ENCODE measurements around the gene SPRR2F. TPM values are rescaled to one million over a fixed set of nuclear protein-coding genes. Genes with fewer than 3 reads are reported as not detected.
"Not testable (repeated sequence)": the region's sequence is repeated elsewhere in the genome, so short reads cannot be mapped to it uniquely, and the experiment has no call there.

Gene SPRR2F
- not detected in 2 replicates for total RNA-seq

GRCh38 chr1:153113416-153113815 is at the start of gene SPRR2F:
Gene SPRR2F (minus strand): TSS chr1:153113516. CDS start chr1:153112733, 783 bp downstream.
- intact Hi-C loops (cut with micrococcal nuclease), result no loop called here

GRCh38 chr1:153155541-153155940 is 42.2 kb upstream of the SPRR2F start:
- intact Hi-C loops (cut with micrococcal nuclease), result no loop called here

- intact Hi-C loops (cut with micrococcal nuclease), result no loop called here
These were observed 39.2 kb upstream of the SPRR2F start for GRCh38 chr1:153152481-153152880.

GRCh38 chr1:153150846-153151245 is 37.5 kb upstream of the SPRR2F start, which contains the start of gene SPRR2G:
Gene SPRR2G (minus strand): TSS chr1:153150890. CDS start chr1:153150110, 780 bp downstream.
- intact Hi-C loops (cut with micrococcal nuclease), result no loop called here

- intact Hi-C loops (cut with micrococcal nuclease), result no loop called here
These were observed 28.1 kb upstream of the SPRR2F start for GRCh38 chr1:153141377-153141776.

- intact Hi-C loops (cut with micrococcal nuclease), result no loop called here
These were observed 27.2 kb upstream of the SPRR2F start for GRCh38 chr1:153140484-153140883.

GRCh38 chr1:153133743-153134142 is 20.4 kb upstream of the SPRR2F start:
- intact Hi-C loops (cut with micrococcal nuclease), result no loop called here

GRCh38 chr1:153133267-153133666 is 20.0 kb upstream of the SPRR2F start:
- intact Hi-C loops (cut with micrococcal nuclease), result no loop called here

GRCh38 chr1:153128688-153129087 is 15.4 kb upstream of the SPRR2F start:
- intact Hi-C loops (cut with micrococcal nuclease), result not testable (repeated sequence)

- intact Hi-C loops (cut with micrococcal nuclease), result no loop called here
These were observed 14.0 kb upstream of the SPRR2F start for GRCh38 chr1:153127296-153127695.

- intact Hi-C loops (cut with micrococcal nuclease), result no loop called here
These were observed 12.2 kb upstream of the SPRR2F start for GRCh38 chr1:153125536-153125935.

- intact Hi-C loops (cut with micrococcal nuclease), result not testable (repeated sequence)
These were observed 10.5 kb upstream of the SPRR2F start for GRCh38 chr1:153123793-153124192.

- intact Hi-C loops (cut with micrococcal nuclease), result no loop called here
These were observed 9.6 kb upstream of the SPRR2F start for GRCh38 chr1:153122831-153123421.

- intact Hi-C loops (cut with micrococcal nuclease), result no loop called here
These were observed 7.6 kb upstream of the SPRR2F start for GRCh38 chr1:153120945-153121344.

GRCh38 chr1:153119491-153119971 is 6.2 kb upstream of the SPRR2F start:
- intact Hi-C loops (cut with micrococcal nuclease), result no loop called here

- intact Hi-C loops (cut with micrococcal nuclease), result not testable (repeated sequence)
These were observed 1.9 kb upstream of the SPRR2F start for GRCh38 chr1:153115264-153115663.

GRCh38 chr1:153112454-153112853 is 862 bp downstream of the SPRR2F start:
- intact Hi-C loops (cut with micrococcal nuclease), result not testable (repeated sequence)

- intact Hi-C loops (cut with micrococcal nuclease), result no loop called here
These were observed 13.1 kb downstream of the SPRR2F start for GRCh38 chr1:153100245-153100644.

- intact Hi-C loops (cut with micrococcal nuclease), result no loop called here
These were observed 13.8 kb downstream of the SPRR2F start for GRCh38 chr1:153099461-153100045.

GRCh38 chr1:153095764-153096163 is 17.6 kb downstream of the SPRR2F start:
- intact Hi-C loops (cut with micrococcal nuclease), result no loop called here

- intact Hi-C loops (cut with micrococcal nuclease), result no loop called here
These were observed 18.9 kb downstream of the SPRR2F start, which contains the start of gene SPRR2E for GRCh38 chr1:153094426-153094825. Gene SPRR2E (minus strand): TSS chr1:153094526. CDS start chr1:153093751, 775 bp downstream.

- intact Hi-C loops (cut with micrococcal nuclease), result no loop called here
These were observed 25.7 kb downstream of the SPRR2F start for GRCh38 chr1:153087652-153088051.

GRCh38 chr1:153081736-153082135 is 31.6 kb downstream of the SPRR2F start:
- intact Hi-C loops (cut with micrococcal nuclease), result no loop called here
